Activated CD4-positive, alpha-beta T cell treated with anti-CD3 and anti-CD28 coated beads, Interleukin-2, amount 50 U/mL, for 4 hours (primary cell): ENCODE results near the gene LRRC8A.
A peak's percentile ranks its signal among the peaks of the same experiment; 100 is the strongest.
"Not testable (repeated sequence)": the region's sequence is repeated elsewhere in the genome, so short reads cannot be mapped to it uniquely, and the experiment has no call there.

Source experiments
- DNase-seq, 2 experiments: peaks; one replicate each; pipeline ENCODE4 v3.0.0-alpha.2; 2020

The LRRC8A gene

GRCh38 chr9:128881884-128882676 is at the start of gene LRRC8A, which contains the start of gene KYAT1:
TSS of gene LRRC8A (plus strand) at chr9:128882133. CDS start at chr9:128907165, 25,032 bp downstream.
TSS of gene KYAT1 (minus strand) at chr9:128881950. CDS start at chr9:128845405, 36,545 bp downstream.
- DNase-seq: peak; percentile 98

- no peak for DNase-seq
Observed at GRCh38 chr9:128833696-128834095, 48.2 kb upstream of the LRRC8A start.

- DNase-seq: no peak
Observed at GRCh38 chr9:128835246-128836210, 46.4 kb upstream of the LRRC8A start.

- no peak for DNase-seq
Observed at GRCh38 chr9:128836509-128837145, 45.3 kb upstream of the LRRC8A start.

- DNase-seq: no peak
Observed at GRCh38 chr9:128838338-128838737, 43.6 kb upstream of the LRRC8A start.

GRCh38 chr9:128840524-128840923 is 41.4 kb upstream of the LRRC8A start:
- no peak for DNase-seq

- no peak for DNase-seq
Observed at GRCh38 chr9:128841694-128842492, 40.0 kb upstream of the LRRC8A start.

GRCh38 chr9:128843171-128843570 is 38.8 kb upstream of the LRRC8A start:
- not testable (repeated sequence) for DNase-seq

- DNase-seq: no peak
Observed at GRCh38 chr9:128845186-128845931, 36.6 kb upstream of the LRRC8A start.

GRCh38 chr9:128846680-128847030 is 35.3 kb upstream of the LRRC8A start:
- DNase-seq: no peak

- no peak for DNase-seq
Observed at GRCh38 chr9:128847803-128848202, 34.1 kb upstream of the LRRC8A start.

- DNase-seq: not testable (repeated sequence)
Observed at GRCh38 chr9:128851024-128851423, 30.9 kb upstream of the LRRC8A start.

- not testable (repeated sequence) for DNase-seq
Observed at GRCh38 chr9:128851779-128852600, 29.9 kb upstream of the LRRC8A start.

GRCh38 chr9:128852646-128853045 is 29.3 kb upstream of the LRRC8A start:
- not testable (repeated sequence) for DNase-seq

GRCh38 chr9:128854454-128854853 is 27.5 kb upstream of the LRRC8A start:
- not testable (repeated sequence) for DNase-seq

GRCh38 chr9:128858476-128858875 is 23.5 kb upstream of the LRRC8A start:
- not testable (repeated sequence) for DNase-seq

GRCh38 chr9:128860937-128861336 is 21.0 kb upstream of the LRRC8A start:
- no peak for DNase-seq

- no peak for DNase-seq
Observed at GRCh38 chr9:128861501-128861900, 20.4 kb upstream of the LRRC8A start.

- no peak for DNase-seq
Observed at GRCh38 chr9:128862401-128862851, 19.5 kb upstream of the LRRC8A start.

GRCh38 chr9:128863647-128864046 is 18.3 kb upstream of the LRRC8A start:
- DNase-seq: peak; percentile 81 to 84
